ENCODE data around the gene GRM4.

- no peak for TF ChIP-seq CTCF (IDR thresholded peaks at IDR 0.05)
- TF ChIP-seq POLR2A (IDR thresholded peaks at IDR 0.05), result no peak
Observed at GRCh38 chr6:34025112-34025807, 120.6 kb downstream of the GRM4 start.
